Measurements from ENCODE around the gene OPCML.

Gene OPCML

GRCh38 chr11:133234883-133235282 lies 297.4 kb downstream of the OPCML start:
- Histone ChIP-seq H3K4me2 (no peak overlapping the region), H3K27me3 (ENCODE audit: insufficient read depth, low read depth) (no peaks in the 10 kb centered on the region), H4K20me1 (ENCODE audit: insufficient read depth) (no peaks in the 10 kb centered on the region), H3K36me3 (ENCODE audit: insufficient read depth) (no peaks in the 10 kb centered on the region), H3K27ac (no peak overlapping the region), H3K79me2 (ENCODE audit: insufficient read depth, low read depth) (no peaks in the 10 kb centered on the region), H3K4me1 (ENCODE audit: low read depth, poor library complexity, severe bottlenecking) (no peaks in the 10 kb centered on the region), H3K9ac (no peak overlapping the region), H3K4me3 (IDR thresholded peaks at IDR 0.05; ENCODE audit: insufficient read depth, low read depth, low read length) (no peak overlapping the region), H2AFZ (ENCODE audit: low read depth) (no peak overlapping the region)
- TF ChIP-seq CTCF (conservative IDR thresholded peaks at IDR 0.05; ENCODE audit: low read depth, low read length) = no peak

- no peak for TF ChIP-seq CTCF (conservative IDR thresholded peaks at IDR 0.05; ENCODE audit: low read depth, low read length)
These were observed 299.6 kb downstream of the OPCML start for GRCh38 chr11:133232665-133233064.

GRCh38 chr11:133230431-133230830 lies 301.9 kb downstream of the OPCML start:
- Histone ChIP-seq H3K9ac (no peak overlapping the region), H3K4me3 (IDR thresholded peaks at IDR 0.05; ENCODE audit: insufficient read depth, low read depth, low read length) (no peak overlapping the region), H3K36me3 (ENCODE audit: insufficient read depth) (no peaks in the 10 kb centered on the region), H3K27ac (no peak overlapping the region), H2AFZ (ENCODE audit: low read depth) (no peak overlapping the region), H3K4me1 (ENCODE audit: low read depth, poor library complexity, severe bottlenecking) (no peaks in the 10 kb centered on the region), H3K27me3 (ENCODE audit: insufficient read depth, low read depth) (no peaks in the 10 kb centered on the region), H3K4me2 (no peak overlapping the region), H3K79me2 (ENCODE audit: insufficient read depth, low read depth) (no peaks in the 10 kb centered on the region), H4K20me1 (ENCODE audit: insufficient read depth) (no peaks in the 10 kb centered on the region)
- TF ChIP-seq CTCF (conservative IDR thresholded peaks at IDR 0.05; ENCODE audit: low read depth, low read length) = no peak

More at GRCh38 chr11:133232665-133233064, 299.6 kb downstream of the OPCML start:
- Histone ChIP-seq H3K9ac (no peak overlapping the region), H3K27me3 (ENCODE audit: insufficient read depth, low read depth) (no peaks in the 10 kb centered on the region), H4K20me1 (ENCODE audit: insufficient read depth) (no peaks in the 10 kb centered on the region), H3K27ac (no peak overlapping the region), H2AFZ (ENCODE audit: low read depth) (no peak overlapping the region), H3K36me3 (ENCODE audit: insufficient read depth) (no peaks in the 10 kb centered on the region), H3K79me2 (ENCODE audit: insufficient read depth, low read depth) (no peaks in the 10 kb centered on the region), H3K4me1 (ENCODE audit: low read depth, poor library complexity, severe bottlenecking) (no peaks in the 10 kb centered on the region), H3K4me2 (no peak overlapping the region), H3K4me3 (IDR thresholded peaks at IDR 0.05; ENCODE audit: insufficient read depth, low read depth, low read length) (no peak overlapping the region)

- Histone ChIP-seq H3K27ac (no peak overlapping the region), H3K4me3 (IDR thresholded peaks at IDR 0.05; ENCODE audit: insufficient read depth, low read depth, low read length) (no peak overlapping the region), H3K4me1 (ENCODE audit: low read depth, poor library complexity, severe bottlenecking) (no peaks in the 10 kb centered on the region), H3K79me2 (ENCODE audit: insufficient read depth, low read depth) (no peaks in the 10 kb centered on the region), H3K27me3 (ENCODE audit: insufficient read depth, low read depth) (no peaks in the 10 kb centered on the region), H3K36me3 (ENCODE audit: insufficient read depth) (no peaks in the 10 kb centered on the region), H3K4me2 (no peak overlapping the region), H3K9ac (no peak overlapping the region), H4K20me1 (ENCODE audit: insufficient read depth) (no peaks in the 10 kb centered on the region), H2AFZ (ENCODE audit: low read depth) (no peak overlapping the region)
- no peak for TF ChIP-seq CTCF (conservative IDR thresholded peaks at IDR 0.05; ENCODE audit: low read depth, low read length)
These were observed 303.6 kb downstream of the OPCML start for GRCh38 chr11:133228471-133229329.

Measured in KMS-11 (cell line).